Parathyroid adenoma (tissue), 2 donors: ENCODE data around the gene BTBD7.

ENCODE experiments used
- H2AFZ ChIP-seq: fragments of 300-600 bp; sonication (generic); one replicate; pipeline ENCODE4 v1.7.0; 2017; ENCODE audit warnings: antibody characterized with exemption, mild to moderate bottlenecking
- H3K27ac ChIP-seq: fragments of 300-600 bp; sonication (generic); one replicate; pipeline ENCODE4 v1.7.0; 2017
- H3K27me3 ChIP-seq: fragments of 300-600 bp; sonication (generic); one replicate; pipeline ENCODE4 v1.7.0; 2017; ENCODE audit warnings: low read length; ENCODE audit not compliant: control insufficient read depth, insufficient read depth
- H3K36me3 ChIP-seq: fragments of 300-600 bp; sonication (generic); one replicate; pipeline ENCODE4 v1.7.0; 2017; ENCODE audit warnings: low read length; ENCODE audit not compliant: control insufficient read depth, insufficient read depth
- H3K4me1 ChIP-seq: fragments of 300-600 bp; sonication (generic); one replicate; pipeline ENCODE4 v1.7.0; 2017; ENCODE audit warnings: control low read depth
- H3K4me2 ChIP-seq: fragments of 300-600 bp; sonication (generic); one replicate; pipeline ENCODE4 v1.7.0; 2017; ENCODE audit warnings: low read length
- H3K4me3 ChIP-seq: fragments of 300-600 bp; sonication (generic); one replicate; pipeline ENCODE4 v1.7.0; 2017; ENCODE audit warnings: low read depth, low read length
- H3K79me2 ChIP-seq: fragments of 300-600 bp; sonication (generic); one replicate; pipeline ENCODE4 v1.7.0; 2017; ENCODE audit warnings: control low read depth
- H3K9ac ChIP-seq: fragments of 300-600 bp; sonication (generic); one replicate; pipeline ENCODE4 v1.7.0; 2017; ENCODE audit warnings: mild to moderate bottlenecking
- H3K9me3 ChIP-seq: fragments of 300-600 bp; sonication (generic); one replicate; pipeline ENCODE4 v1.7.0; 2017; ENCODE audit warnings: low read length; ENCODE audit not compliant: control insufficient read depth
- CTCF ChIP-seq: fragments of 300-600 bp; sonication (generic); IDR thresholded peaks from one replicate; pipeline ENCODE4 v1.7.0; 2017; ENCODE audit warnings: antibody characterized with exemption, mild to moderate bottlenecking
- donor health status: primary hyperparathyroidism.

BTBD7 gene

GRCh38 chr14:93280743-93281142 is 52.1 kb downstream of the BTBD7 start:
- Histone ChIP-seq H3K4me2 (no peak overlapping the region), H3K9ac (no peak overlapping the region), H3K4me1 (peaks cover 2% of the 10 kb centered on the region), H3K27me3 (no peaks in the 10 kb centered on the region), H3K27ac (no peak overlapping the region), H2AFZ (no peak overlapping the region), H3K4me3 (no peak overlapping the region), H3K36me3 (no peaks in the 10 kb centered on the region), H3K79me2 (peaks cover 12% of the 10 kb centered on the region), H3K9me3 (no peaks in the 10 kb centered on the region)
- no peak for TF ChIP-seq CTCF

GRCh38 chr14:93276031-93276716 is 56.7 kb downstream of the BTBD7 start:
- no peak overlapping the region for H3K4me2 ChIP-seq
- TF ChIP-seq CTCF: no peak
- no peak overlapping the region for H3K27ac ChIP-seq
- no peak overlapping the region for H2AFZ ChIP-seq
- H3K4me3 ChIP-seq: no peak overlapping the region
- no peaks in the 10 kb centered on the region for H3K9me3 ChIP-seq
- H3K79me2 ChIP-seq: no peaks in the 10 kb centered on the region
- H3K36me3 ChIP-seq: no peaks in the 10 kb centered on the region
- no peak overlapping the region for H3K9ac ChIP-seq
- H3K27me3 ChIP-seq: no peaks in the 10 kb centered on the region
- H3K4me1 ChIP-seq: no peaks in the 10 kb centered on the region

GRCh38 chr14:93274055-93274806 is 58.6 kb downstream of the BTBD7 start:
- Histone ChIP-seq H3K4me1 (no peaks in the 10 kb centered on the region), H3K79me2 (no peaks in the 10 kb centered on the region), H3K4me2 (no peak overlapping the region), H3K9ac (no peak overlapping the region), H3K4me3 (no peak overlapping the region), H3K27me3 (no peaks in the 10 kb centered on the region), H3K9me3 (no peaks in the 10 kb centered on the region), H2AFZ (no peak overlapping the region), H3K27ac (no peak overlapping the region), H3K36me3 (no peaks in the 10 kb centered on the region)
- TF ChIP-seq CTCF: no peak

GRCh38 chr14:93271111-93271510 is 61.7 kb downstream of the BTBD7 start:
- Histone ChIP-seq H3K27me3 (no peaks in the 10 kb centered on the region), H3K4me3 (no peak overlapping the region), H3K4me2 (no peak overlapping the region), H3K9ac (no peak overlapping the region), H3K4me1 (peaks cover 3% of the 10 kb centered on the region), H3K36me3 (no peaks in the 10 kb centered on the region), H3K79me2 (no peaks in the 10 kb centered on the region), H2AFZ (no peak overlapping the region), H3K27ac (no peak overlapping the region), H3K9me3 (no peaks in the 10 kb centered on the region)
- no peak for TF ChIP-seq CTCF
